ENCODE measurements around the gene TMTC4.

- no peak for TF ChIP-seq JUN (IDR thresholded peaks at IDR 0.05)
- TF ChIP-seq ELK1 (IDR thresholded peaks at IDR 0.05; ENCODE audit: low read depth, low read length): no peak
- TF ChIP-seq RFX5 (IDR thresholded peaks at IDR 0.05): no peak
Measured at GRCh38 chr13:100563779-100564178, 110.8 kb downstream of the TMTC4 start.
